ENCODE measurements around the gene TMPRSS5.
"Not testable (repeated sequence)": the region's sequence is repeated elsewhere in the genome, so short reads cannot be mapped to it uniquely, and the experiment has no call there.

The TMPRSS5 gene

DNA sequence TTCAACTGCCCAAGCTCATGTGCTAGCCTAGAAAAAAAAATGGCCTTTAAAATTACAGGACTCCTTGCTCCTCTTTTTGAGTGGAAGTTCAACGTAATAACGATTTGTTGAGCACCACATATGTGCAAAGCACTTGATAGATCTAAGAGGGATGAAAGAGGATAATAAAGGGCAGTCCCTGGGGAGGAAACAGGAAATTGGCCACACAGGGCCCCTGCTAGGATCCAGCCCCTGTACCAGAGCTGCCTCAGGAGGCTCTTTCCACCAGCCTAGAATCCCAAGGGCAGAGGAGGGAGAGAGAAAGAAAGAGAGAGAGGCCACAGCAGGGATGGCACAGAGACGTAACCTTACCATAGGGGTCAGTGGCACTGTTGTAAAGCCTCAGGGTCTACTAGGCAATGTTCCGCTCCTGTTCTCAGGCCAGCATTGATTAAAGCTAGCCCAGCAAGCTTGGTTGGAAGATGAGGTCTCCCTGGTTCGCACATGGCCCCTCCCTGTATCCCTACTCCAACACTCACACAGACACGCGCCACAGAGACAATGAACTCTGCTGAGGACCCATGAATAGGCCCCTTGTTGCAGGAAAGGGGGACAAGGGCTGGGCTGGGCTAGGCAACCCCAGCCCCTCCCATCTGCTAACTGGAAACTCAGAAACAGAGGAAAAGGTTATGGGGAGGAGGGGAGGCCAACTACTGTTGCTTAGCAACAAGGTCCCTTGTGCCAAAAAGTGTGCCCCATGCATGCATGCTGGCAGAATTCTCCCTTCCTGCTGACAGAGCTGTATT, at the start of gene TMPRSS5:
Gene TMPRSS5 (minus strand): TSS at position 438 of the 785 bp plus-strand sequence. CDS start 84 bp downstream, at position 354.
- no peak for DNase-seq

DNA sequence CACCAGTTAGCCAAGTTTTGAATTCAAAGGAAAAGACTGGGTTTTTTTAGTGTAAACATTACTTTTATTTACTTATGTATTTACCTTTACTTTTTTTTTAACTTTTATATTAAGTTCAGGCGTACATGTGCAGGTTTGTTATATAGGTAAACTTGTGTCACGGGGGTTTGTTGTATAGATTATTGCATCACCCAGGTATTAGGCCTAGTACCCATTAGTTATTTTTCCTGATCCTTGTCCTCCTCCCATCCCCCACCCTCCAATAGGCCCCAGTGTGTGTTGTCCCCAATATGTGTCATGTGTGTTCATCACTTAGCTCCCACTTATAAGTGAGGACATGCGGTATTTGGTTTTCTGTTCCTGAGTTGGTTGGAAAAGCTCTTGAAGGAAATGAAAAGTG, 46.8 kb upstream of the TMPRSS5 start:
- DNase-seq, result no peak

DNA sequence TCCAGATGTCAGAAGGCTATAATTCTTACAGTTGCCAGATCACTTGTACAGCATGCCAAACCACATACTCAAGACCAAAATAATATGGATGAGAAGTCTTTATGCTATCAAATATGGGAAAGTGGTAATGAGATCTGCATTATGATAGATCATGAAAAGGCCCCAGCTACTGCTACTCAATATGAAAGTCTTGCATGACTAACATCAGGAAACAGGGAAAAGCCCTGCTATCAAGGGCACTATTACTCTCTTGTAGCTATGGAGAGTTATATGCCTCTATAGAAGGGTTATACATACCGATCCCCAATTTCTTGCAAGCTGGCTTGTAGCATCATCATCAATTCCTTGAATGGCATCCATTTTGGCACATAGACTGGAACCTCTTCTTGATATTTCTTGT, 30.2 kb upstream of the TMPRSS5 start:
- no peak for DNase-seq

DNA sequence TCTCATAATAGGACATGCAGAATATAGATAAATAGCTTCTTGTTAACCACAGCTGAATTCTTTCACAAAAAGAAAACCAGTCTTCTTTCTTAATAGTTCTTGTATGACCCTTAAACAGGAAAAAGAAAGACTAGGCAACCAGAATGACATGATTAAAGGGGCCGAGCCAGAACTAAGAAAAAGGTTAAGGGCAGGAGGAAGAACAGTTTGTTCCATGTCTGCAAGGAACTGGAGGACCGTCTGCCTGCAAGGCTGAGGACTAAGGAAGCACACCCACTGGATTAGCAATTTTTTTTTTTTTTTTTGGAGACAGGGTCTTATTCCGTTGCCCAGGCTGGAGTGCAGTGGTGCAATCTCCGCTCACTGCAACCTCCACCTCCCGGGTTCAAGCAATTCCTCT, 26.0 kb upstream of the TMPRSS5 start:
- DNase-seq, result no peak

DNA sequence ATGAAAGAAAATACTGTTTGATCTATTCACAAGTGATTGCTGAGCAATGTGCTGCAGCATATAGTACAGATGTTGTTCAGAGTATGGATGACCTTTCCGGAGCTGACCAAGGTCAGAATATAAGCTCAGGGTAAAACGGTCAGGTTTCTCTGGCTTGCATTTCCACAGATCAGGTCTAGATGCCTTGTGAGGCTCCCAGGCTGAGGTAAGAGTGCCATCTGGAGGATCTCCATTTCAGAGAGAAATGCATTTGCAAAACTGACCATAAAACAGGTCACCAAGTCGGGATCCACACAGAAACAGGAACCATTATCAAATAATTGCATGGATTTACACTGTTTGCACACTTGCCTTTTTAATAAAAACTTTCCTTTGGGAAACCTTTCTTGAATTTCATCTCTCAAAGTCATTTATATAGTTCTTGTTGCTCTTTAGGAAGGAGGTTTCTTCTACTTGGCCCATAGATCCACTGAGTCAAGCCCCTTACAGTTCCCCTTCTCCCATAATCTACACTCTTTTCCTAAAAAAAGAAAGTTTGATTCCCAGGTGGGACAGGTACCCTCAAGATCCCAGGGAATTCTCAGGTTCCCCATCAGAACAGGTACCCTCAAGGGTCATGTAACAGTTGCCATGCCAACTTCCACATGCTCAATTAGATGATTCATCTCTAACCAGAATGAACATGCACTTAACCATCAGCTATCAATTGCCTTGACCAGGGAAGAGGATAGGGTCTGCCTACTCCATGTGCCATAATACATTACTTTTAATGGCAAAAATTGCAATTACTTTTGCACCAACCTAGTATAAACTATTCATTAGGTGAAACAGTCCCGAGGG, 25.0 kb upstream of the TMPRSS5 start:
- no peak for DNase-seq

DNA sequence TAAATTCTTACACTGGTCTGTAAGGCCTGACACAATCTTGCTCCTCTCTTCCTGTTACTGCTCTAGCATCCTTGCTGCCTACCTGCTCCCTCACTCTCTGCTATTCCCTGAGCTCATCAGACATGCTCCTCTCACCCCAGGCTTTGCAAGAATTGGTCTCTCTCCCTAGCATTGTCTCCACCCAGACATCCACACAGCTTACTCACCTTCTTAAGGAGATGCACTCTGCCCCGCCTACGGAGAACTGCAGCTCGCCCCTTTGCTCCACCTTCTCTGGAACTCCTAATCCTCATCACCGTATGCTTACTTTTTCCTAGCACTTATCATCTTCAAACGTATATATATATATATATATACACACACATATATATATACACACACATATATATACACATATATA, 23.3 kb upstream of the TMPRSS5 start:
- DNase-seq, result no peak

DNA sequence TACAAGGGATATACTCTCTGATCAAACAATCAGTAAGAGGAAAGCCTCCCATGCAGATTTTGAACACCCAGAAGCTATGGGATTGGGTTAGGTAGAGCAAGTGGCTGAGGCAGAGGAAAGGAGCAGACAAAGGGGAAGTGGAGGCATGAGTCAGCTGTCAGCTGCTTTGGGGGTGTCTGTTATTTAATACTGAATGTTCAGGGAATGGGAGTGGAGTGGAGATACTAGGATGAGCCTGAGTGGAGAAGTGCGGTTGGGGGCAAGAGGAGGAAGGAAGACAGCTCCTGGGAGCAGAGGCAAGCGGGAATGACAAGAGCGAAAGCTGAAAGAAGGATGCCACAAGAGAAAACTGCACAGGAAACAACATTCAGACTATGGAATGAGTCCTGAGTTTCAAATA, 22.7 kb upstream of the TMPRSS5 start:
- DNase-seq, result no peak

DNA sequence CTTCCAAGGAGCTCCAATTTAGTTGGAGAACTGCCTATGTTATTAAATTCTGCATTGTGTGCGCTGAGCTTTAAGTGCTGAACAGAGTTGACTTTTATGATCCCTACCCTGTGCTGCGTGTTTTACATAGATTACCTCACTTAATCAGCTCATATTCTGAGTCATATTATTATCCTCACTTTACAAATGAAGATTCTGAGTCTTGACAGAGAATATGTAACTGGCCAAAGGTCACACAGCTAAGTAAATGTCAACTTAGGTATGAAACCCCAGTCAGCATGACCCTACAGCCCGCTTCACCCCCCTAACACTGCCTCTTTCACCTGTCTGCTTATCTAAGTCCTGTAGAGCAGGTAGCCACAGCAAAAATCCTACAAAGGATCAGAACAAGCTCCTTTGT, 19.8 kb upstream of the TMPRSS5 start:
- DNase-seq, result no peak

DNA sequence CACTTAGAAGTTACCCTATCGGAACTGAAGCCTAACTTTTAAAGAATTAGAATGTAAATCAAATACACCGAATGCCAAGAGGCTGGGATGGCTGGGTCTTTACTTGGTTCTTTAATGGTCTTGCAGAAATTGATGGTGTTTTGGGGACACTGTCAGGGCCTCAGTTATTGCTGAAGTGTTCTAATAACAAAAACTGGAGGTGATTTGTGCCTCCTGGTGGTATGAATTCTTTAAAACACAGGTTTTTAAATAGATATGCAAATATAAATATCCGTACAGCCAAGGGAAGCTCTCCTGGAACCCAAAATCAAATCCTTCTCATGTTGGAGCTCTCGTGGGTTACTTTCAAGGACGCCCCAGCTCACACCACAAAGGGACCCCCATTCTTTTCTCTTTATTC, 19.3 kb upstream of the TMPRSS5 start:
- no peak for DNase-seq

DNA sequence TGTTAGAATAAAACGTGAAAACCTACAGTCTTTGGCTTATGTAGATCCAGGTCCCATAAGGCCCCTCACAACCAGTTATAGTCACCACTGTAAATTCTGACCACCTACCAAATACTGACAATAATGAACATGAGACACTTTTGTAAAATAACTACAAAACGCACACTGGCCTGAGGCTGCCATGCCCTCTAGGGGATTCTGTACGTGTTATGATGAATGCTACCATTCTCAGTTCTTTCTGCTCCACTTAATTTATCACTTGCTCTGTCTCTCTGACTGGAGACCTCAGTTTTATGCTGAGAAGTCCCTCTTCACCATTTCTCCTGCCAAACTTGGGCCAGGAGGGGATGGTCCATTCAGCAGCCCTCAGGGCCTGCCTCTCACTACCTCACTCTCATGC, 18.7 kb upstream of the TMPRSS5 start:
- DNase-seq, result no peak

DNA sequence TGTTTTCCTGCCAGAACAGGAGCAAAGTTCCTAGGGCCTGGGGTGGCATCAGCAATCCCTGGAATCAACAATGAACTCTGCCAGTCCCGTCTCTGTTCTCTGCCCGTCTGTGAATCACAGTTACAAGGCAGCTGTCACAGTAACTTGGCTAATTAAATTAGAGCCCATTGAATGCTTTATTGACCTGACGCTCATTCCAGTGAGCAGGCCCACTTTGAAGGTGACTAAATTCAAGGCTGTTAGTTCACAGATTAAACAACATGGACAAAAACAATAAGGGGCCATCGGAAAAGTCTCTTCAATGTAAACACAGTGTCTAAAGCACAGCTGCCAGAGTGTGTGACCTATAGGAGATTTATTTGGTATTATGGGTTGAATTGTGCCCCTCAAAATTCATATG, 17.7 kb upstream of the TMPRSS5 start:
- DNase-seq, result no peak

DNA sequence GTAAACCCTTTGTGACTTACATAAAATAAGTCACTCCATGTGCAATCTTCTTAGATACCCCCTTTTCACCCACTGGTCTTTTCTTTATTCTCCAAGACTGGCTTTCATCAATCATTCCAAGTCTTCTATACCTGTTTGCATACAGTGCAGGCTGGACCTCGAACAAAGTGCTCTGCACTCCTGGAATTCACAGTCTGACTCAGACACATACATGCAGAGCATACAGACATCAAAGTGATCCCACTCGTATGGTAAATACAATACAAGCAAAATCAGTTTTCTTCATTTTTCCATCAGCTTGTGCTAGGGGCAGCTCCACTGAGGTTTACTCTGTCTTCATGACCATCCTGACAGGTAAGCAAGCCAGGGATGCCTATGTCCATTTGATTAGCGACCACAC, 16.8 kb upstream of the TMPRSS5 start:
- no peak for DNase-seq

DNA sequence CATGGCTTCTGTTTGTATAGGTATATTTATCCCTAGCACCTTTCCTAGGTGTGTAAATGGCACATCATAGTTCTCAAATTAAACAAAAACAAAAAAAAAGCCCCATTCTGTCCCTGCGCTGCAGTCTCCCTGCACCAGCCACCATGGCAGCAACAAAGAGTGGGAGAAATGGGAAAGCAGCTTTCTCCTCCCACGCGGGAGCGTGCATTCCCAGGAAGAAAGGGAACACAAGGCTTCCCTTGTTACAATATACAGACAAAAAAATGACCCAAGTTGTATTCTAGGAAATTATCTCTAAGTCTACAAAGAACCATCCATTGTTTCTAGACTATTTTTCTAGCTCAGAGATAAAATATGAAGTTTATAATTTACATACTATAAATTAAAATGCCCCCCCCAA, 16.1 kb upstream of the TMPRSS5 start:
- DNase-seq, result no peak

DNA sequence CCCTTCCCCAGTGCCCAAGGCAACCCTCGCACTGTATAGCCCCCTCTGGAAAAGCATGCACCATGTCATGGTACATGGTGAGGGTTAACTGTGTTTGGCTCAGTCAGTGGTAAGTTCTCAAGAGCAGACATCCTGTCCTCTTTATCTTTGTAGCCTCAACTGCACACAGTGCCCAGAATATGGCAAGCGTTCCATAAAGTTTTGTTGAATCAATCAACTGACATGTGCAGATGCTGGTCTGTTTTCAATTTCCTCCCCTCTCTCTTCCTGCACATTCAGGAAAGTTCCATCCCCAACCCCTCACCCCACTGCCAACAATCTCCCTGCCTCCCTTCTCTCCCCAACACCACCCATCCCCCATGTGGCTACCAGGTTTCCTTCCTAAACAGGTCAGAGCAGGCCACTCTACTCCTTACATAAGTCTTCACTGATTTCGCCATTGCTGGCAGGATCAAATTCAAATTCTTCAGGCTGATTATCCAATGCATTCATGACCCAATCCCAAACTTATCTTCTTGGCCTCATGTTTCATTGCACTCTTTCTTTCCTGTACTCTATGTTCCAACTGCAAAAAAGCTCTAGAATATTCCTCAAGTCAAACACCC, 15.5 kb upstream of the TMPRSS5 start:
- no peak for DNase-seq

DNA sequence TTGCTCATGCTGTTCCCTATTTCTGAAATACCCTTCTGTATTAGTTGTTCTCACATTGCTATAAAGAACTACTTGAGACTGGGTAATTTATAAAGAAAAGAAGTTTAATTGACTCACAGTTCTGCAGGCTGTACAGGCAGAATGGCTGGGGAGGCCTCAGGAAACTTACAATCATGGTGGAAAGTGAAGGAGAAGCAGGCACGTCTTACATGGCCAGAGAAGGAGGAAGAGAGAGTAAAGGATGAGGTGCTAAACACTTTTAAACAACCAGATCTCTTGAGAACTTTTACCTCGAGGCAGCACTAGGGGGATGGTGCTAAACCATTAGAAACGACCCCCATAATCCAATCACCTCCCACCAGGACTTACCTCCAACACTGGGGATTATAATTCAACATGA, 14.4 kb upstream of the TMPRSS5 start:
- DNase-seq, result not testable (repeated sequence)

DNA sequence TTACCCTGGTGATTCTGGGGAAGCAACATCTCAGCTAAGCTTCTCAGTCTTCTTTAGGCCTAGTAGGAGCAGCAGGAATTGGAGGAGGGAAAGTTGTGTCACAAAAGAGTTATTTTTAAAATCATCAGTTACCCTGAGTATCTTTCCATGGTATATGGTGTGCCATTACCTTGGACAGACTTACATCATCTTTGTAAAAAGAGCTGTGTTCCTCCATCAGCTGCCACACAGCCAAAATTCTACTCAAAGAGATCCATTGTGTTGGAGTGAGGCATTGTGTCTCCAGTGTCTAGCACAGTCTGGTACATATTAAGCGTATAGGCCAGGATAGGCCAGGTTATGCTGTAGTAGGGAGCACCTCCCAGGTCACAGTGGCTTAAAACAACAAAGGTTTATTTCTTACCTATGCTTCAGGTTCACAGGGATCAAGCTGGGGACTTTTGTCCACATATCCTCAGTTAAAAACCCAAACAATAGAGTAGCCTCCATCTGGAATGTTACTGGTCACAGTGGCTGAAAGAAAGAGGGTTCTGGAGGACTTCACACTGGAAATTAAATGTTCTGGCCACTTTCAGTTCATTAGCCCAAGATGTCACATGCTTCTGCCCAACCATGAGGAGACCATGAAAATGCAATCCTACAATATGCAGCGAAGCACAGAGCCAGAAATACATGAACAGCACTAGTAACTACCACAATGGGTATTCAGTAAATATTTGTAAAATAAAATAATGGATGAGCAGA, 9.9 kb upstream of the TMPRSS5 start:
- no peak for DNase-seq

DNA sequence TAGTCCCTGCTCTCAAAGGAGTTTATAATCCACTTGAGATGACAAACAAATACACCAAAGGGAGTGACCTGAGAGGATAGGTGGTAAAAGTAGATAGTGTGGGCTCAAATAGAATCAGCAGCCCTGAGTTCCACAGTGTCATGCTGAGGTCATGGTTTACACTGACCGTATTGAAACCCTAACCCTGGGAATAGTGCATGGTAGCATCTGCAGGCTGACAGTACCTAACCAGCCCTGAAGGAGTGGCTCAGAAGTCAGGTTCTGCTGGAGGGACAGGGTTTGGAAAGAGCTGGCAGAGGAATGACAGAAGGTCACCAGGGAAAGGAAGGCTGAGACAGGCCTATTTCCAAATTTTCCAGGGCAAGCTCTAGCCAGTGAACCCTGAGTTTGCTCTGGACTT, 9.2 kb upstream of the TMPRSS5 start:
- DNase-seq, result no peak

DNA sequence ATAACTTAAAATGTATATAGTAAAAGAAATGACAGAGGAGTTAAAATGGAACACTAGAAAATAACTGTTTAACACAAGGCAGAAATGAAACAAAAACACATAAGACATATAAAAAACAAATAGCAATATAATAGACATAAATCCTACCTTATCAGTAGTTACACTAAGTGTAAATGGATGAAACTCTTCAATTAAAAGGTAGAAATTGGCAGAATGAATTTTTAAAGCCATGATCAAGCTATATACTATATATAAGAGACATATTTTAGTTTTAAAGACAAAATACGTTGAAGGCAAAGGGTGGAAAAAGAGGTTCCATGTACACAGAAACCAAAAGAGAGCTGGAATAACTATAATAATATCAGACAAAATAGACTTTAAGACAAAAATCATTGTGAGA, 4.9 kb upstream of the TMPRSS5 start:
- DNase-seq, result no peak

DNA sequence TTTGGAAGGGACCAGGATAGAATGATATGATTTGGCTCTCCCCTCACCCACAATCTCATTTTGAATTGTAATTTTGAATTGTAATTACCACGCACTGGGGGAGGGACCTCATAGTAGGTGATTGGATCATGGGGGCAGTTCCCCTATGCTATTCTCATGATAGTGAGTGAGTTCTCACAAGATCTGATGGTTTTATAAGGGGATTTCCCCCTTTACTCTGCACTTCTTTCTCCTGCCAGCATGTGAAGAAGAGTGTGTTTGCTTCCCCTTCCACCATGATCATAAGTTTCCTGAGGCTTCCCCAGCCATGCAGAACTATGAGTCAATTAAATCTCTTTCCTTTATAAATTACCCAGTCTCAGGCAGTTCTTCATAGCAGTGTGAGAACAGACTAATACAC, 2.6 kb downstream of the TMPRSS5 start:
- not testable (repeated sequence) for DNase-seq

DNA sequence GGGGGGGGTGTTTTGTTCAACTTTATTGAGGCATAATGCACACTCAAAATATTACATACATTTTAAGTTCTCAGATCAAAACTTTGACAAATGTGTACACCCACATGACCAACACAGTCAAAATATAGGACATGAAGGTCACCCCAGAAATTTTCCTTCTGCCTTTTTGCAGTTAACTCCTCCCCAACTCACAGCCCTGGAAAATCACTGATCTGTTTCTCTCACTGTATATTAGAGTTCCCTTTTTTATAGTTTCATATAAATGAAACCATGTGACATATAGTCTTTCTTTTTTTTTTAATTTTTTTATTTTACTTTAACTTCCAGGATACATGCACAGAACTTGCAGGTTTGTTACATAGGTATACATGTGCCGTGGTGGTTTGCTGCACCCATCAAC, 4.6 kb downstream of the TMPRSS5 start:
- DNase-seq, result no peak

DNA sequence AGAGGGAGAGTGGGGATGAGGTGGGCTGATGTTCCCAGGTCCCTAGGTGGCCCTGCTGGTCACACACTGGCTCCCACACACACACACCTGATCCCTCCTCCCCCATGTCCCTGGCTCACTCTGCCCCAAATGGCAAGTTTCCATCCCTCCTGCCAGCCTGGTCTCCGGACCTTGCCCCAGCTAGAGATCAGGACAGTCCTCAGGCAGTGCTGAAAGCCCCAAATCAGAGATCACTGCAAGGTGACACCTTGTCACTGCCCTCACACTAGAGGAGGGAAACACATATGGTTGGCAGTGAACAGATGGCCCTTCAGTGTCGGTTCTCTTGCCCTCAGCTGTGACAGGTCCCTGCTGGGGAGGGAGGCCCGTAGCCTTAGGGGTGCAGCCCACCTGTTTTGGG, 7.6 kb downstream of the TMPRSS5 start:
- no peak for DNase-seq

DNA sequence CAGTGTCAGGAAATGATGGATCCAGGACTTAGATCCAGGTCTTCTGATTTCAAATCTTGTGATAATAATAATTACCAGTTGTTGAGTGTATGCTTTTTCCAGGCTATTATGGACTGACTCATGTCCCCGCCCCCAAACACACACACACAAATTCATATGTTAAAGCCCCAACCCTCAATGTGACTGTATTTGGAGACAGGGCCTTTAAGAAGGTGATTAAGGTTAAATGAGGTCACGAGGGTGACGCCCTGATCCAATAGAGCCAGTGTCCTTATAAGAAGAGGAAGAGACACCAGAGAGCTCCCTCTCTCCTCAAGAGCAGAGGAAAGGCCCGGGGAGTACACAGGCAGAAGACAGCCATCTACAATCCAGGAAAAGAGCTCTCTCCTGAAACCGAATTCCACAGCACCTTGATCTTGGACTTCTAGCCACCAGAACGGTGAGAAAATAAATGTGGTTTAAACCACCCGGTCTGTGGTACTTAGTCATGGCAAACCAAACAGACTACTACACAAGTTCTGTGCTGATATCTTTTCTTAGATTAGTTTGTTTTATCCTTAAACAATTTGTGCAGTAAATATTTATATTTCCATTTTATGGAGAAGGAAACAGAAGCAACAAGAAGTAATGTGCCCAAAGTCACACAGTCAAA, 8.2 kb downstream of the TMPRSS5 start:
- no peak for DNase-seq

DNA sequence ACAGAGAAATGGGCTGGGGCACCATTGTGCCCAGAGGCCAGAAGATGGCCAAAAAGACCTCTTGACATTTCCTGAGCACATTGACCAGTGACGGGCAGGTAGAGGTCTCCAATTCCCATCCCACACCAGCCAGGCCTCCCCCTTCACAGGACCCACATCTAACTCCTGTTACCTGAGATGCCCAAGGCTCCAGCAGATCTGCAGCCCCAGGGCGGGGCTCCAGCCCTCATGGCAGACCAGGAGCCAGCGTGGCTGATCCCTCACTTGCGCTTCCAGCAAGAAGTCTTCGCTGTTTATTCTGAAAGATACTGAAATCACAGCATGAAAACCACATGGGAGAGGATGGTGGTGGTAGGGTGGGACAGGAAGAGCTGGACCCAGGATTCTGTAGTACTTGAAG, 9.0 kb downstream of the TMPRSS5 start:
- DNase-seq, result no peak

All from activated CD8-positive, alpha-beta memory T cell treated with anti-CD3 and anti-CD28 coated beads, Interleukin-2, amount 50 U/mL, for 48 hours (primary cell).